HTR-8/SVneo (cell line): Measurements from ENCODE around the gene SLC45A3.
"Not testable (repeated sequence)": the region's sequence is repeated elsewhere in the genome, so short reads cannot be mapped to it uniquely, and the experiment has no call there.

Experiments used
- DNase-seq: peaks from one replicate; pipeline ENCODE4 v3.0.0; 2011; ENCODE audit warnings: low spot score, mixed read lengths; ENCODE audit not compliant: insufficient read length
- FAIRE-seq: peaks from 2 replicates; lab custom pipeline; 2011; peaks lifted over from hg19 to GRCh38; lab: Jason Lieb, UNC

SLC45A3 gene, protein sequence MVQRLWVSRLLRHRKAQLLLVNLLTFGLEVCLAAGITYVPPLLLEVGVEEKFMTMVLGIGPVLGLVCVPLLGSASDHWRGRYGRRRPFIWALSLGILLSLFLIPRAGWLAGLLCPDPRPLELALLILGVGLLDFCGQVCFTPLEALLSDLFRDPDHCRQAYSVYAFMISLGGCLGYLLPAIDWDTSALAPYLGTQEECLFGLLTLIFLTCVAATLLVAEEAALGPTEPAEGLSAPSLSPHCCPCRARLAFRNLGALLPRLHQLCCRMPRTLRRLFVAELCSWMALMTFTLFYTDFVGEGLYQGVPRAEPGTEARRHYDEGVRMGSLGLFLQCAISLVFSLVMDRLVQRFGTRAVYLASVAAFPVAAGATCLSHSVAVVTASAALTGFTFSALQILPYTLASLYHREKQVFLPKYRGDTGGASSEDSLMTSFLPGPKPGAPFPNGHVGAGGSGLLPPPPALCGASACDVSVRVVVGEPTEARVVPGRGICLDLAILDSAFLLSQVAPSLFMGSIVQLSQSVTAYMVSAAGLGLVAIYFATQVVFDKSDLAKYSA

GRCh38 chr1:205680073-205680851 is at the start of gene SLC45A3:
TSS of gene SLC45A3 (minus strand) at chr1:205680509. CDS start at chr1:205664656, 15,853 bp downstream.
- DNase-seq (peak; percentile 81), FAIRE-seq (no peak)

GRCh38 chr1:205726619-205727125 is 46.4 kb upstream of the SLC45A3 start:
- no peak for FAIRE-seq
- no peak for DNase-seq

- no peak for DNase-seq
- no peak for FAIRE-seq
These were observed 45.2 kb upstream of the SLC45A3 start for GRCh38 chr1:205725514-205725913.

- DNase-seq, FAIRE-seq: not testable (repeated sequence)
These were observed 40.4 kb upstream of the SLC45A3 start for GRCh38 chr1:205720740-205721139.

DNA sequence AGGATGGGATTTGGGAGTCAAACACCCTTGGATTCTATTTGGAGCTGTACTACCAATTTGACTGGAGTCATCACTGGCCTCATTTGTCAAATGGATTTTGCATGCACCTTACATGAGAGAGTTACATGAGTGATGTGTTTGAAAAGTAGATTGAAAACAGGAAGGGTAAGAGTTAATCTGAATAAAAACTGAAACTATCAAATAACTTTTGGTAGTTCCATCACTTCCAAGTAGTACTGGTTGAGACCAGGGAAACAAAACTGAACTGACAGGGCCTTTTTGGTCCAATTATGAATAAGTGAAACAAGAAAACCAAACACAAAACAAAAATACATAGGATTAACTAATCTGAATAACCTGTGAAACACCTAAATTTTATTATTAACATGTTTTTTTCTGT is 39.5 kb upstream of the SLC45A3 start:
- no peak for DNase-seq

GRCh38 chr1:205719015-205719414 is 38.7 kb upstream of the SLC45A3 start:
- FAIRE-seq: no peak

More for the DNA sequence above, 39.5 kb upstream of the SLC45A3 start:
- no peak for FAIRE-seq

GRCh38 chr1:205716371-205717132 is 36.2 kb upstream of the SLC45A3 start:
- FAIRE-seq (no peak), DNase-seq (no peak)

More at GRCh38 chr1:205719015-205719414, 38.7 kb upstream of the SLC45A3 start:
- no peak for DNase-seq

DNA sequence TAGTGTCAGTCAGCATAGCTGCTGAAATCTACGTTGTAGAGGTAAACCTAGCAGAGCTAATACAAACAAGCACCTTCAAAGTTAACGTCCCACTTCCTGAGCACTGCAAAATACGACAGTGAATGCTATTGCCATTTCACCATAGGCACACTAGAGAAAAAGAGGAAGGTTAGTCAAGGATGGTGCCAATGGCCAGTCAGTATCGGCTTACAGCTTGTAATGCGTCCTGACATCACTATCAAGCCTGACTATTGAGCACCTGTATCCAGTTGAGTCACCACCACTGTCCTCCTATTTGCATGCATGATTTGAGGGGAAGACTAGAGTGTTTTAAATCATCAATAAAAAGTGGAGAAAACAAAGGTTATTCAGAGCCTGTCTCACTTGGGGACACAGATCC is 35.3 kb upstream of the SLC45A3 start:
- FAIRE-seq: no peak

DNA sequence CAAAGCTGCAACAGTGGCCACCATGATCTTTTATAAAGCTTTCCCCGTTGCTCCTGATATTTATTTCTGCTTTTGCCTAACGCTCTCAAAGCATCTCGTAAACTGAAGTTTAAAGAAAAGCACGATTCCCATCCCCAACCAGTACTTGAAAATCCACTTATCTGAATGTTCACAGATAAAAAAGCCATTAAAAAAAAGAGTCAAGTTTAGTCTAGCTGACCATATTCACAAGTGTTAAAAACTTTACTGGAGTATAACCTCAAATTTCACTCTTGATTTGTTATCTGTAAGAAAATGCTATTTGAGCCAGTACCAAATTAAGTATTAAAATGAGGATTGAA is 34.6 kb upstream of the SLC45A3 start:
- DNase-seq: no peak
- FAIRE-seq: no peak

More for the DNA sequence above, 35.3 kb upstream of the SLC45A3 start:
- no peak for DNase-seq

- FAIRE-seq: no peak
- DNase-seq: no peak
These were observed 34.0 kb upstream of the SLC45A3 start for GRCh38 chr1:205714190-205714905.

- DNase-seq (peak; percentile 63), FAIRE-seq (no peak)
These were observed 31.1 kb upstream of the SLC45A3 start for GRCh38 chr1:205711105-205712048.

DNA sequence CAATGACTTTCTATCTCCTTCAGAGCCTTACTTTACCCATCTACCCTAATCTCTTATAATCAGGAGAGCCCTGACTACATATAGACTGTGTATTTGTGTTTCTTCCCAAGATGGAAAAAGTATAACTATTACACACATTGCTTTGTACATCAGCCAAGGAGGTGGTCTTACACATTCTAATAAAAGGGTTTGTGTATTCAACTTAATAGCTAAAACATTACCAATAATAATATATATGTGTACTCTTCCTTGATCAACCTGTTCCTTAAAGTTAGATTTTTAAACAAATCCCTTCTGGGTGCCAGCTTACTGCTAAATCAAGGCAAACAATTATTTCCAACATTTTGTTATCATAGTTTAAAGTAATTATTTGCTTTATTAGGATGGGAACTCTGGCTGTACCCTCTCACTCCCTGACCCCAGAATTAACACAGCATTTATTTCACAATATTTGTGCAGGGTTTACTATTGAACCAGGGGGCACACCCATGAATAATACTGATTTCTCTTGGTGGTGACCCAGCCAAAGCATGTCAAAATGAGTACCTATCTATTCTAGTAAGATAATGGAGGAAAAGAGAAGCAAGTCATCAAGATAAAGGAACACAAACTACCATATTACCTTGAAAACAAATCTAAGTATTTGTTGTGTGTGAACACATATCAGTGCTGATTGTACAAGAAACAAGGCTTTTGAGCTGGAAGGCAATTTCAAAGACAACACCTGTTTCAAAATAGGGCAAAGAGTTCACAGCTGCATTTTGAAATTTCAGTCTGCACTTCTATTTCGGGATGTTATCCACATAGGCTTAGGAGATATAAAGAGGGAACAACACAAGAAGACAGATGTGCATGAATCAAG is 30.1 kb upstream of the SLC45A3 start:
- no peak for FAIRE-seq
- no peak for DNase-seq

DNA sequence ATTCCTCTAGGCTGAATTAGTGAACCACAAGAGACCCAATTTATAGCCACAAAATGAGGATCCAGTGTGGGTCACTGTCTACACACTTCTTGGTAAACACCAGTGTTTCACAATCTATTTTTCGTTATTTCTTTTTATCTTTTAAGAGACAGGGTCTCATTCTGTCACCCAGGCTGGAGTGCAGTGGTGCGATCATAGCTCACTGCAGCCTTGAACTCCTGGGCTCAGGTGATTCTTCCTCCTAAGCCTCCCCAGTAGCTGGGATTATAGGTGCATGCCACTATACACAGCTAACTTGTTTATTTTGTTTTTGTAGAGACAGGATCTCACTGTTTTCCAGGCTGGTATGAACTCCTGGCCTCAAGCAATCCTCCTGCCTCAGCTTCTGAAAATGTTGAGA is 29.3 kb upstream of the SLC45A3 start:
- DNase-seq (no peak), FAIRE-seq (no peak)

DNA sequence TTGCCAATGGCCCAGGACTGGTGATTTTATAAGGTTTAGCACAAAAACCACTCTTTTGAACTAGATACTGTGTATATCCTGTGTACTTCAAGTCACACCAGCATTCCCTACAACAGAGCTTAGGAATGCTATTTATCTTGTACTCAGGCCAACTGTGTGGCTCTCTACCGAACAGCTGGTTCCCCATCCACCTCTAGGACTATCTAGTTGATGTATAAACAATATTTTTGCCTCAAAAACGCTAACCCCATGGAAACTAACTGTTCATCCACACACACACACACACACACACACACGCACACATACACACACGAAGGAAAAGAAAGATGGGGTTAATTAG is 28.7 kb upstream of the SLC45A3 start:
- FAIRE-seq (no peak), DNase-seq (no peak)

DNA sequence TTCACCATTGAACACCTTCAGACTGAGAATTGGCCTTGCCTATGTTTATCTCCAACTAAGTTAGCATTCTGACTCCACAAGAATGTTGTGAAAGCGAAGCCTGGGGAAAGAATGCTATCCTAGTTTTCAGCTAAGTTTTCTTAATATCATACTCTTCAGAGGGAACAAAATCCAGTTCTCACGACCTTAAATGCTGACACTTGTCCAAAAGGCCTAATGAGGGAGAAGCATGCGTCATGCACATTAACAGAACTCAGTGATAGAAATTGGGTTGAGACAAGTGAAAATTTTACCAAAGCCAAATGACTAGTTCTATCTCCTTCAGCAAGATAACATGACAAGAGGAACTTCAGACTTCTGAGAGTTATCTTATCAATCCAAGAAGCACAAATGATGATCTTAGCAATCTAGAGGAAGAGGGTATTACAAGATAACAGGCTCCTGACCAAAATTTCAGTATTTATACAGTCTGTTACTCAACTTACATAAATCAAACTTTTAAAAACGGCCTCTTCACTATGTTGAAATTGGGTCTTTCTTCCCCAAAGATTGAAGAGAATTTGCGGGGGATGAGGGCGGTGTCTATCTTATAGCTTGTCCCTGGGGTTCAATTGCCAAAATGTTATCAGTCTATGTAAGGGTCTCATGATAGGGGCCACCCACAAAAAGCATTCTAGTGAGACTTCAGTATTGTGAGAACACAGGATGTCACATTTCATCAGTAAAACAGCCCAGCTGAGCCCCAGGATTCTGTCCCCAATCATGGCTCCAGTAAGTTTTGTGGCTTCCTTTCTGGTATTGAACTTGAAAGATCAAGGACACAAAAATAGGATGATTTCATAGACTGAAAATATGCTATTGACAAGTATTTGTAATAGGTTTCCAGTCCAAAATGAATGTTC is 26.5 kb upstream of the SLC45A3 start:
- no peak for DNase-seq
- no peak for FAIRE-seq

DNA sequence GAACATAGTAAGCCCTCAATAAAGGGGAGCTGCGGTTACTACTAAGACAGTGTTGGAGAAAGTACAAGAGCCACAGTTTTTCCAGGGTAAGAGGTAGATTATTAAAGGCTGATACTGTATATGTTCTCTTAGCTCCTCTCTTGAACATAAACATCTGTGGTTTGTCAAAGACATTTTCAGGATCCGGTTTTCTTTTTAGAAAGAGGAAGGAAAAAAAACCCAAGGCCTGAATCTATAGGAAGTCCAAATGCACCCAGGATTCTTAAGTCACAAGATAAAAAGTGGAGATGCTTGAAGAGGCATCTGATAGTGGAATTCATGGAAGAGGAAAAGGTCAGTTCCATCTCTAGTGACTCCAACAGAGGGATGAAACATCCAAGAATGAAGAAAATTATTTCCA is 24.6 kb upstream of the SLC45A3 start:
- FAIRE-seq (no peak), DNase-seq (no peak)

- DNase-seq (no peak), FAIRE-seq (no peak)
These were observed 22.8 kb upstream of the SLC45A3 start for GRCh38 chr1:205703072-205703471.
